Measurements from ENCODE around the gene DNAH7.

DNA sequence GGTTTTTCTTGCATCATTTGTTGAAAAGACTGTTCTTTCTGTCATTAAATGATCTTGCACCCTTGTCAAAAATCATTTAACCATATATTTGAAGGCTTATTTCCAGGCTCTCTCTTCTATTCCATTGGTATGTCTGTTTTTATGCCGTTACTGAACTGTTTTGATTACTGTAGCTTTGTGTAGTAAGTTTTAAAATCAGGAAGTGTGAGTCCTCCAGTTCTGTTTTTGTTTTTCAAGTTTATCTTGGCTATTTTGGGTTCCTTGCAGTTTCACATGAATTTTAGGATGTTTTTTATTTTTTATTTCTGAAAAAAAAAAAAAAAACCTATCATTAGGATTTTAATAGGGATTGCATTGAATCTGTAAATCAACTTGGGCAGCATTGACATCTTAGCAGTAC is 372.6 kb downstream of the DNAH7 start:
- no peak for TF ChIP-seq EGR1 (IDR thresholded peaks at IDR 0.05; ENCODE audit: borderline replicate concordance, low read depth, low read length)
- no peak for TF ChIP-seq CHD2 (IDR thresholded peaks at IDR 0.05; ENCODE audit: low read length)
- TF ChIP-seq, protein P1, sequence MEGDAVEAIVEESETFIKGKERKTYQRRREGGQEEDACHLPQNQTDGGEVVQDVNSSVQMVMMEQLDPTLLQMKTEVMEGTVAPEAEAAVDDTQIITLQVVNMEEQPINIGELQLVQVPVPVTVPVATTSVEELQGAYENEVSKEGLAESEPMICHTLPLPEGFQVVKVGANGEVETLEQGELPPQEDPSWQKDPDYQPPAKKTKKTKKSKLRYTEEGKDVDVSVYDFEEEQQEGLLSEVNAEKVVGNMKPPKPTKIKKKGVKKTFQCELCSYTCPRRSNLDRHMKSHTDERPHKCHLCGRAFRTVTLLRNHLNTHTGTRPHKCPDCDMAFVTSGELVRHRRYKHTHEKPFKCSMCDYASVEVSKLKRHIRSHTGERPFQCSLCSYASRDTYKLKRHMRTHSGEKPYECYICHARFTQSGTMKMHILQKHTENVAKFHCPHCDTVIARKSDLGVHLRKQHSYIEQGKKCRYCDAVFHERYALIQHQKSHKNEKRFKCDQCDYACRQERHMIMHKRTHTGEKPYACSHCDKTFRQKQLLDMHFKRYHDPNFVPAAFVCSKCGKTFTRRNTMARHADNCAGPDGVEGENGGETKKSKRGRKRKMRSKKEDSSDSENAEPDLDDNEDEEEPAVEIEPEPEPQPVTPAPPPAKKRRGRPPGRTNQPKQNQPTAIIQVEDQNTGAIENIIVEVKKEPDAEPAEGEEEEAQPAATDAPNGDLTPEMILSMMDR (IDR thresholded peaks at IDR 0.05; ENCODE audit: control extremely low read depth in 1 of 3, insufficient read depth in 1 of 3, low read depth in 1 of 3, low read length in 3 of 3) = no peak
- TF ChIP-seq SIN3A (conservative IDR thresholded peaks at IDR 0.05 in 1 of 2, IDR thresholded peaks at IDR 0.05 in 1 of 2; ENCODE audit: low read depth in 1 of 2, low read length in 2 of 2) = no peak
- TF ChIP-seq, protein P2, sequence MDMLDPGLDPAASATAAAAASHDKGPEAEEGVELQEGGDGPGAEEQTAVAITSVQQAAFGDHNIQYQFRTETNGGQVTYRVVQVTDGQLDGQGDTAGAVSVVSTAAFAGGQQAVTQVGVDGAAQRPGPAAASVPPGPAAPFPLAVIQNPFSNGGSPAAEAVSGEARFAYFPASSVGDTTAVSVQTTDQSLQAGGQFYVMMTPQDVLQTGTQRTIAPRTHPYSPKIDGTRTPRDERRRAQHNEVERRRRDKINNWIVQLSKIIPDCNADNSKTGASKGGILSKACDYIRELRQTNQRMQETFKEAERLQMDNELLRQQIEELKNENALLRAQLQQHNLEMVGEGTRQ (IDR thresholded peaks at IDR 0.05; ENCODE audit: low read length) = no peak
- no peak for TF ChIP-seq EP300 (IDR thresholded peaks at IDR 0.05; ENCODE audit: borderline replicate concordance in 1 of 2, low read depth in 2 of 2, low read length in 2 of 2)
